Esophagus squamous epithelium (tissue), 4 donors: Measurements from ENCODE around the gene INTS2.

Source experiments
- POLR2A ChIP-seq, 4 donors: fragments of 450-650 bp; IDR thresholded peaks; one replicate each; pipeline ENCODE4 v1.6.1; 2017; ENCODE audit warnings: antibody characterized with exemption in 4 of 4, mild to moderate bottlenecking in 4 of 4, moderate library complexity in 3 of 4
- TF ChIP-seq, protein P1 (sequence below), 6 experiments: fragments of 450-650 bp in 4 of 6; fragments of 200-600 bp in 2 of 6; sonication (generic) in 2 of 6; IDR thresholded peaks; one replicate each; pipeline ENCODE4 v1.5.1; 2016 to 2019; ENCODE audit warnings: antibody characterized with exemption in 6 of 6, mild to moderate bottlenecking in 4 of 6, moderate library complexity in 4 of 6

DNA sequence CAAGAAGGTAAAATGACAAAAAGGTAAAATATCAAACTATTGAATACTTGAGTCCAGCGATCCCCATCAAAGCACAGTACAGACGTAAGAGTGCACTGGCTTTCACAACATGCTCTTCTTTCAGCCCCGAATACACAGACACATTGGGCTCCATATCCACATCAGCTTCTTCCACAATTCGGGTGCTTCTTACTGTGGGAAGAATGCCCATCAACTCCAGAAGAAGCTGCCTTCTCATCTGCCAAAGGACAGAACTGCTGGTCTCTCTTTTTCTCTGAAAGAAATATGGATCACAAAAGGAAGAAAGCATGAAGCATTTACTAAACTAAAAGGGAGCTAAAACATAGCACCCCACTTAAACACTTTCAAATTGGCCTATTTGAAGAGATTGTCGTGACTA, 20.4 kb downstream of the INTS2 start:
- TF ChIP-seq, protein P1, sequence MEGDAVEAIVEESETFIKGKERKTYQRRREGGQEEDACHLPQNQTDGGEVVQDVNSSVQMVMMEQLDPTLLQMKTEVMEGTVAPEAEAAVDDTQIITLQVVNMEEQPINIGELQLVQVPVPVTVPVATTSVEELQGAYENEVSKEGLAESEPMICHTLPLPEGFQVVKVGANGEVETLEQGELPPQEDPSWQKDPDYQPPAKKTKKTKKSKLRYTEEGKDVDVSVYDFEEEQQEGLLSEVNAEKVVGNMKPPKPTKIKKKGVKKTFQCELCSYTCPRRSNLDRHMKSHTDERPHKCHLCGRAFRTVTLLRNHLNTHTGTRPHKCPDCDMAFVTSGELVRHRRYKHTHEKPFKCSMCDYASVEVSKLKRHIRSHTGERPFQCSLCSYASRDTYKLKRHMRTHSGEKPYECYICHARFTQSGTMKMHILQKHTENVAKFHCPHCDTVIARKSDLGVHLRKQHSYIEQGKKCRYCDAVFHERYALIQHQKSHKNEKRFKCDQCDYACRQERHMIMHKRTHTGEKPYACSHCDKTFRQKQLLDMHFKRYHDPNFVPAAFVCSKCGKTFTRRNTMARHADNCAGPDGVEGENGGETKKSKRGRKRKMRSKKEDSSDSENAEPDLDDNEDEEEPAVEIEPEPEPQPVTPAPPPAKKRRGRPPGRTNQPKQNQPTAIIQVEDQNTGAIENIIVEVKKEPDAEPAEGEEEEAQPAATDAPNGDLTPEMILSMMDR (IDR thresholded peaks at IDR 0.05) = no peak
- TF ChIP-seq POLR2A (IDR thresholded peaks at IDR 0.05) = no peak
